Naive thymus-derived CD8-positive, alpha-beta T cell (primary cell): ENCODE results near the gene BUD23. TPM values are rescaled to one million over a fixed set of nuclear protein-coding genes. Genes with fewer than 3 reads are reported as not detected.
A peak's percentile ranks its signal among the peaks of the same experiment; 100 is the strongest.
"Not testable (repeated sequence)": the region's sequence is repeated elsewhere in the genome, so short reads cannot be mapped to it uniquely, and the experiment has no call there.

Source experiments
- ATAC-seq, 2 donors: fragments of 150-1000 bp; cut with Tn5 transposase in 1 of 2; sonication (Bioruptor Pico), chemical (Tn5 transposase) in 1 of 2; 1 replicate in 1 of 2; 2 replicates in 1 of 2; pipeline ENCODE4 v1.10.0; 2021; ENCODE audit warnings: mild to moderate bottlenecking in 2 of 2, moderate library complexity in 2 of 2
- POLR2A ChIA-PET: fragments of 350-600 bp; sonication (Branson Sonifier 250); formaldehyde crosslinking; loops from one replicate; lab custom pipeline; 2021; ENCODE audit warnings: antibody characterized with exemption; lab: Charles Lee
- DNase-seq, 10 donors: peaks; one replicate each; pipeline versions ENCODE4 v3.0.0 to v3.0.0-alpha.2; 2020 to 2022
- H3K27ac Mint-ChIP-seq, 10 donors: one replicate each; pipeline ENCODE4 v1.8.0; 2020 to 2022; ENCODE audit warnings: mild to moderate bottlenecking in 10 of 10, mixed read lengths in 10 of 10, moderate library complexity in 4 of 10, inconsistent platforms in 1 of 10
- H3K27me3 Mint-ChIP-seq, 5 donors: one replicate each; pipeline ENCODE4 v1.8.0; 2021 to 2022; ENCODE audit warnings: mixed read lengths in 5 of 5
- H3K36me3 Mint-ChIP-seq, 3 donors: one replicate each; pipeline ENCODE4 v1.8.0; 2020 to 2022; ENCODE audit warnings: mixed read lengths in 3 of 3, mild to moderate bottlenecking in 2 of 3, inconsistent platforms in 1 of 3
- H3K4me1 Mint-ChIP-seq, 4 donors: one replicate each; pipeline ENCODE4 v1.8.0; 2021 to 2022; ENCODE audit warnings: mixed read lengths in 4 of 4
- H3K4me3 Mint-ChIP-seq, 10 donors: one replicate each; pipeline ENCODE4 v1.8.0; 2020 to 2022; ENCODE audit warnings: mild to moderate bottlenecking in 10 of 10, mixed read lengths in 10 of 10, moderate library complexity in 6 of 10, inconsistent platforms in 1 of 10
- H3K9me3 Mint-ChIP-seq, 9 donors: one replicate each; pipeline ENCODE4 v1.8.0; 2020 to 2022; ENCODE audit warnings: mixed read lengths in 9 of 9, mild to moderate bottlenecking in 3 of 9, inconsistent platforms in 1 of 9, moderate library complexity in 1 of 9
- polyA plus RNA-seq, 3 donors: library from polyadenylated mRNA; unstranded; fragments of 300-500 nt; fragmentation: Illumina TruSeq; gene quantifications; one replicate each; pipeline ENCODE4 v1.2.3, GENCODE V29; 2021
- total RNA-seq, 8 experiments: library from RNA in 2 of 8; stranded (reverse) in 2 of 8; gene quantifications; one replicate each; pipeline ENCODE4 v1.2.3 and lab custom pipeline; 2021 to 2026

The BUD23 gene
- total and polyA plus RNA-seq, 5 experiments from 2014 or later: 67.2 to 139 (median 123) TPM

DNA sequence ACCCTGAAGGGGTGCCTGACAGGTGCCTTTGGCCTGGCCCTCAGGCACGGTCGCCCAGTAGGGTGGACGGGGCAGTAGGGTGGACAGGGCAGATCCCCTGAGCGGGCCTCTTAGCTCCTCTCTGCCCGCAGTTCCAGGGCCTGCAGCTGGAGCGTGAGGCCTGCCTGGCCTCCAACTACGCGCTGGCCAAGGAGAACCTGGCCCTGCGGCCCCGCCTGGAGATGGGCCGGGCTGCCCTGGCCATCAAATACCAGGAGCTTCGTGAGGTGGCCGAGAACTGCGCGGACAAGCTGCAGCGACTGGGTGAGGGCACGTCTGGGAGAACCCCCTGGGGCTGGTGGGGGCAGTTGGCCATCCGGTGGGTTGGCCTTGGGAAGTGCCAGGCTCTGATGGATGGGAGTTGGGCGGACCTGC lies 14.1 kb upstream of the BUD23 start:
- Mint-ChIP-seq H3K4me3 (no peak overlapping the region), H3K27me3 (peaks cover 3 to 19% (median 10%) of the 10 kb centered on the region in 5 donors), H3K27ac (no peak overlapping the region), H3K36me3 (no peaks in the 10 kb centered on the region), H3K4me1 (peaks cover 2 to 13% (median 10%) of the 10 kb centered on the region in 4 donors), H3K9me3 (no peaks in the 10 kb centered on the region)
- POLR2A ChIA-PET: interaction anchor here (1.0 kb wide), 1 partner anchor 147 kb away, joined by 3 read pairs; the partner anchor contains the start of gene BAZ1B
- ATAC-seq (no peak), DNase-seq (no peak)

DNA sequence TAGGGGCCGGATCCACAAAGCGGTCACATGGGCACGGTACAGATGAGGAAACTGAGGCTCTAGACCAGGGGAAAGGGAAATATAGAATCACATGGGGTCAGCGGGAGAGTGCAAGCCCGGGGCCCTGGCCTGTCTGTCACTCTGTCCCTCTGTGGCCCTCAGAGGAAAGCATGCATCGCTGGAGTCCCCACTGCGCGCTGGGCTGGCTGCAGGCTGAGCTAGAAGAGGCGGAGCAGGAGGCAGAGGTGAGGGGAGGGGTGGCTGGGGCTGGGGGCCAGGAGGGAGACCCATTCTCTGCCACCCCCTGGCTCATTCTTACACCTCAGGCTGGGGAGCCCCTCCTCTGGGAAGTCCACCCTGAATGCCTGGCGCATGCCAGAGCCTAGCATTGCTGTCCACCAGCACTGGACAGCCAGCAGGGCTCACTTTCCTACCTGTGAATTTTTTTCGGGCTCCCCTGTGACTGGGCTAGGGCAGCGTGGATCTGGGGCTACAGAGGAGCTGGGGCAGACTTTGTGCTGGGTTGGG lies 13.5 kb upstream of the BUD23 start:
- POLR2A ChIA-PET: interaction anchor here (0.7 to 1.0 kb wide), 2 partner anchors 148 to 1796 kb away, joined by 3 to 4 read pairs; partner anchors contain the start of gene BAZ1B
- ATAC-seq (no peak), DNase-seq (no peak)
- peaks cover 2 to 13% (median 8%) of the 10 kb centered on the region in 5 donors for H3K27me3 Mint-ChIP-seq
- no peaks in the 10 kb centered on the region for H3K36me3 Mint-ChIP-seq
- H3K4me3 Mint-ChIP-seq: peak overlapping the region in 1 of 10 donors; percentile 36
- peaks cover 2 to 13% (median 10%) of the 10 kb centered on the region in 4 donors for H3K4me1 Mint-ChIP-seq
- no peaks in the 10 kb centered on the region for H3K9me3 Mint-ChIP-seq
- H3K27ac Mint-ChIP-seq: no peak overlapping the region

DNA sequence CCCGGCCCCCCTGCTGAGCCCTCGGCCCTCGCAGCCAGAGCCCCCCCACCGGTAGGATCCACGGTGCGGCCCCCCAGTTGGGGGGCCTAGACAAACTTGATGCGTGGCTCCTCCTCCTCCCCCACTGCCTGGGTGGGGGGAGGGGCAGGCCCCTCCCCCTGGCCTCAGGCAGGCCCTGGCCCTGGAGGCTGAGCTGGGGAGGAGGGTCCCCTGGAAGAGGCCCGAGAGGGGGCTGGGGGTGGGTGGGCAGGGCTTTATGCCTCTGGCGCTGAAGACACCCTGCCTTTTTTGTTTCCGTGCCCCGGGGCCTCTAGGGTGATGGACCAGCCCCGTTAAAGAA lies 12.1 kb upstream of the BUD23 start:
- no peak for ATAC-seq
- DNase-seq: no peak
- Mint-ChIP-seq H3K36me3 (no peaks in the 10 kb centered on the region), H3K27ac (no peak overlapping the region), H3K9me3 (no peaks in the 10 kb centered on the region), H3K4me1 (peaks cover 2 to 11% (median 8%) of the 10 kb centered on the region in 4 donors), H3K4me3 (no peak overlapping the region), H3K27me3 (peaks cover 0 to 2% (median 0%) of the 10 kb centered on the region in 5 donors)
- POLR2A ChIA-PET: no interaction called here

DNA sequence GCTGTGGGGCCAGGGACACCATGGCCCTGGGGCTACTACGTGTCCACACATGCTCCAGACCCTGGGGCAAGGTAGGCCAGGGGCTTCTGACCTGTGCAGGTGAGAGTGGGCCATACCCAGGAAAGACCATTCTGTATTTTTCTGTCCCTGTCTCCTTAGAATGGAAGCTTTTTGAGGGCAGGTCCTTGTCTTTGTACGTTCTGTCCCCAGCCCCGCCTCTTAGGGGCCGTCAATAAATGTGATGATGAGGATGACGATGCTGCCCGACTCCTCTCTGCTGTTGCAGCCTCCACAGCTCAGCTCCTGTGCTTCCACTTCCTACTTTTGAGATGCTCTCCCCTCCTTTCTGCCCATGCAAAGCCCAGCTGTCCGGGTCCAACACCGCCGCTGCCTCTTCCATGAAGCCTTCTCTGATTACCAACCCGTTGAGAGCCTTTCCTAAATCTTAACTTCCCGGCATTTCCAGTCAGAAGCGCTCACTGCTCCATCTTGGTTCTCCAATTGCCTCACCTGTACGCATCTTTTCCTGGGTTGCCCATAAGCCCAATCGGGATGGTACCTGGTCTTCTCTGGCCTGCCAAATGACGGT lies 11.4 kb upstream of the BUD23 start:
- POLR2A ChIA-PET: no interaction called here
- DNase-seq: no peak

DNA sequence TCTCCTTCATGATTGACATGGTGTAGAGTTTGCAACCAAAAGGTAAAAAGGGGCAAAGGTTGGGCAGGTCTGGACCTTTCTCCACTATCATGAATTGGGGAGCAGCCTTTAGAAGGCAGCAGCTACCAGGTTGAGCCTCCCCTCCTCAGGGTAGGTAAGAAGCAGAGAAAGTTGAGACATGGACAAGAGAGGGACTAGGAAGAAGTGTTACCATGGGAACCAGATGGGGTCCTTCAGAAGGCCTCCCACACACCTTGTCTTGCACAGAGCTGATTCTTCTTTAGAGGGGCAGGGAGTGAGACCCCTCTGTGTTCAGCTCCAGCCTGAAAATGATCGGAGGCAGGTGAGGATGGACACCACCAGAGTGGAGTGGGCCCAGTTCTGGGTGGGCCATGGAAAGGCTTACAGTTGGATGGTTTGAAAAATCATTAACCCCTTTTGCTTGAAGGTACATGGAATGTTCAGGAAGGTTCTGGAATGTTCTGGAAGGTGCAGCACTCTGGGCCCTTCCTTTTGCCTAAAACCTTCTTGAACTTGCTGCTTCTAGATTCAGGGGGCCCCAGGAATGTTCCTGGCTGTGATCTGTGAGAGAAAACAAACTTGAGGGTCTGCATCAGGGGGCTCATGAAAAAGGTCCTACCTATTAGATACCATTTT lies 8.8 kb upstream of the BUD23 start:
- Mint-ChIP-seq H3K27me3 (peaks cover 0 to 2% (median 0%) of the 10 kb centered on the region in 5 donors), H3K36me3 (peaks cover 0 to 21% (median 16%) of the 10 kb centered on the region in 3 donors), H3K27ac (peak overlapping the region in 1 of 10 donors; percentile 5), H3K4me3 (no peak overlapping the region), H3K9me3 (no peaks in the 10 kb centered on the region), H3K4me1 (peaks cover 0 to 6% (median 1%) of the 10 kb centered on the region in 4 donors)
- ATAC-seq (no peak), DNase-seq (no peak)
- POLR2A ChIA-PET: interaction anchor here (0.6 to 0.7 kb wide), 2 partner anchors 167 to 847 kb away, joined by 3 to 4 read pairs; no protein-coding TSS in a partner anchor

More for the DNA sequence above, 11.4 kb upstream of the BUD23 start:
- H3K27me3 Mint-ChIP-seq: peaks cover 0 to 2% (median 0%) of the 10 kb centered on the region in 5 donors
- no peak for ATAC-seq
- peaks cover 2 to 11% (median 8%) of the 10 kb centered on the region in 4 donors for H3K4me1 Mint-ChIP-seq
- H3K4me3 Mint-ChIP-seq: peak overlapping the region in 1 of 10 donors; percentile 51
- H3K36me3 Mint-ChIP-seq: no peaks in the 10 kb centered on the region
- no peaks in the 10 kb centered on the region for H3K9me3 Mint-ChIP-seq
- H3K27ac Mint-ChIP-seq: peak overlapping the region in 2 of 10 donors; percentile 47 to 63

DNA sequence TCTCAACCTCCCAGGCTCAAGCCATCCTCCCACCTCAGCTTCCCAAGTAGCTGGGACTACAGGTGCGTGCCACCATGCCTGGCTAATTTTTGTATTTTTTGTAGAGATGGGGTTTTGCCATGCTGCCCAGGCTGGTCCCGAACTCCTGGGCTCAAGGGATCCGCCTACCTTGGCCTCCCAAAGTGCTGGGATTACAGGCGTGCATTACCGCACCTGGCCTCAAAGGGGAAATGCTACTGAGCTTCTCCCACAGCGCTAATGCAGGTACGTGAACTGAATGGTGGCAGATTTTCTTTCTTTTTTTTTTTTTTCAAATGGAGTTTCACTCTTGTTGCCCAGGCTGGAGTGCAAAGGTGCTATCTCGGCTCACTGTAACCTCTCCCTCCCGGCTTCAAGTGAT lies 7.3 kb upstream of the BUD23 start:
- H3K9me3 Mint-ChIP-seq, H3K4me3 Mint-ChIP-seq, H3K27me3 Mint-ChIP-seq, DNase-seq, H3K27ac Mint-ChIP-seq, ATAC-seq: not testable (repeated sequence)
- peaks cover 0 to 28% (median 16%) of the 10 kb centered on the region in 3 donors for H3K36me3 Mint-ChIP-seq
- peaks cover 3 to 19% (median 9%) of the 10 kb centered on the region in 4 donors for H3K4me1 Mint-ChIP-seq
- POLR2A ChIA-PET: interaction anchor here (1.2 kb wide), 1 partner anchor 25 kb away, joined by 4 read pairs; no protein-coding TSS in a partner anchor

DNA sequence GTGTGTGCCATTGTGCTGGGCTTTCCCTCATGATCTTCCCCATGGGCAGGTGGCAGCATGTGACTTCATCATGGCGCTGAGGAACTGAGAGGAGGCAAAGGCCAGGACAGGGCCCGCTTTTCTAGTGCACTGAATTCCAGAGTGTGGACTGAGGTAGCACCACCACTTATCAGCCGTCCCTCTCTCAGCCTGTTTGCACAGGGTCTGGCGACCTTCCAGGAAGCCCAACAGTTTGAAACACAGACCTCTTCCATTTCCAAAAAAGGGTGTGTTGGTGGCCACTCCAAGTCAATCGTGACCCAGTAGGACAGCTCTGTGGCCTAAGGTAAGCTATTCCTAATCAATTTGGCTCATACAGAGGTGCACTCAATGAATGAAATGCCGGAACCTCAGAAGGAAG lies 4.5 kb upstream of the BUD23 start:
- no peak overlapping the region for H3K4me3 Mint-ChIP-seq

DNA sequence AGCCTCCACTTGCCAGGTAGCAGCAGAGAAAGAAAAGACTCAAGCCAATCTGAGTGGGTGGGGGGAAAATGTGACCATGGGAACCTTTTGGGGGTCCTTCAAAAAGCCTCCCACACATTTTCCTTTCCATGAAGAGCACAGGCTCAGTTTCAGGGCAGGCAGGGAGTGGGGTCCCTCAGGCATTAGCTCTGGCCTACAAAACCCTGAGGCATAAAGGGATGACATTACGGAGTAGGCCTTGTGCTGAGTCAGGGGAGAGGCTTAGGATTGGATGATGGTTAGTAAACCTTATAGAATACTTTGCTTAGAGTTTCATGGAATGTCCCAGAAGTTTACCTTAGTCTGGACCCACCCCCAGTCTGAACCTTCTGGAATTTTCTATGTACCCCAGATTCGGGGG lies 3.7 kb upstream of the BUD23 start:
- Mint-ChIP-seq H3K4me1 (peaks cover 17 to 43% (median 34%) of the 10 kb centered on the region in 4 donors), H3K27ac (no peak overlapping the region), H3K36me3 (peaks cover 0 to 34% (median 16%) of the 10 kb centered on the region in 3 donors), H3K27me3 (no peaks in the 10 kb centered on the region), H3K4me3 (peak overlapping the region in 1 of 10 donors; percentile 24), H3K9me3 (no peaks in the 10 kb centered on the region)
- DNase-seq (no peak), ATAC-seq (no peak)
- POLR2A ChIA-PET: interaction anchor here (0.7 kb wide), 1 partner anchor 10 kb away, joined by 3 read pairs; no protein-coding TSS in a partner anchor

More for the DNA sequence above, 4.5 kb upstream of the BUD23 start:
- H3K9me3 Mint-ChIP-seq: no peaks in the 10 kb centered on the region
- peaks cover 15 to 40% (median 31%) of the 10 kb centered on the region in 4 donors for H3K4me1 Mint-ChIP-seq
- no peak for ATAC-seq
- DNase-seq: no peak
- H3K36me3 Mint-ChIP-seq: peaks cover 0 to 34% (median 16%) of the 10 kb centered on the region in 3 donors
- POLR2A ChIA-PET: no interaction called here
- no peaks in the 10 kb centered on the region for H3K27me3 Mint-ChIP-seq
- no peak overlapping the region for H3K27ac Mint-ChIP-seq

DNA sequence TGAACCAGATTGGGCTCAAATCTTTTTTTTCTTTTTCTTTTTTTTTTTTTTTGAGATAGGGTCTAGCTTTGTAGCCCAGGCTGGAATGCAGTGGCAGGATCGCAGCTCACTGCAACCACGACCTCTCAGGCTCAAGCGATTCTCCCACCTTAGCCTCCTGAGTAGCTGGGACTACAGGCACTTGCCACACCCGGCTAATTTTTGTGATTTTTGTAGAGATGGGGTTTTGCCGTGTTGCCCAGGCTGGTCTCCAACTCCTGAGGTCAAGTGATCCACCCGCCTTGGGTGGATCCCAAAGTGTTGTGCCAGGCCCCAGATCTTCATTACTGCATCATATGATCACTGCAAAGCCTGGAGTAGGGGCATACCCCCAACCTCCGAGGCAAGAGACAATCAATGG lies 2.9 kb upstream of the BUD23 start:
- Mint-ChIP-seq H3K9me3 (no peaks in the 10 kb centered on the region), H3K27ac (peak overlapping the region in 2 of 10 donors; percentile 10 to 37), H3K36me3 (peaks cover 0 to 34% (median 16%) of the 10 kb centered on the region in 3 donors), H3K4me3 (peak overlapping the region in 7 of 10 donors; percentile 11 to 98 (median 94)), H3K4me1 (peaks cover 17 to 48% (median 37%) of the 10 kb centered on the region in 4 donors), H3K27me3 (no peaks in the 10 kb centered on the region)
- no peak for ATAC-seq
- POLR2A ChIA-PET: interaction anchor here (0.6 to 0.7 kb wide), 2 partner anchors 9 to 22 kb away, joined by 3 to 4 read pairs; no protein-coding TSS in a partner anchor
- no peak for DNase-seq

DNA sequence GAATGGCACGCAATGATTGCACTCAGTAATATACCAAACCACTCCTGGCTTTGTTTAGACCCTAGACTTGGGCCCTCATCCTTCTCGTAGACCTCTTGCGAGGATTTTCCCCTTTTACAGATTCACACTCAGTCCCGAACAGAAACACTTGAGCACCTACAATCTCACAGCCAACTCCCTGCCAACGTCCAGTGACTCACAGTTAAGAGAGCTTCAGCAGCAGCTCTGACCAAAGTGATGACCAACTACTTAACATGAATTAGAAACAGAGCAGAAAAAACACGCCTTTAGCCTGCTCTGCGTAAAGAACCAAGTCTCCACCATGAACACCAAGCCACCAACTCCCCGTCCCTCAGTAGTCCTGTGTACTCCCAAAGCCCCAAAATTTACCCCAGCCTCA lies 2.4 kb upstream of the BUD23 start:
- Mint-ChIP-seq H3K36me3 (peaks cover 0 to 35% (median 16%) of the 10 kb centered on the region in 3 donors), H3K27ac (peak overlapping the region in 5 of 10 donors; percentile 10 to 99 (median 54)), H3K27me3 (no peaks in the 10 kb centered on the region), H3K4me1 (peaks cover 17 to 50% (median 37%) of the 10 kb centered on the region in 4 donors), H3K4me3 (peak overlapping the region; percentile 63 to 99 (median 96)), H3K9me3 (no peaks in the 10 kb centered on the region)
- POLR2A ChIA-PET: interaction anchor here (0.6 kb wide), 1 partner anchor 23 kb away, joined by 4 read pairs; no protein-coding TSS in a partner anchor
- ATAC-seq (no peak), DNase-seq (no peak)

DNA sequence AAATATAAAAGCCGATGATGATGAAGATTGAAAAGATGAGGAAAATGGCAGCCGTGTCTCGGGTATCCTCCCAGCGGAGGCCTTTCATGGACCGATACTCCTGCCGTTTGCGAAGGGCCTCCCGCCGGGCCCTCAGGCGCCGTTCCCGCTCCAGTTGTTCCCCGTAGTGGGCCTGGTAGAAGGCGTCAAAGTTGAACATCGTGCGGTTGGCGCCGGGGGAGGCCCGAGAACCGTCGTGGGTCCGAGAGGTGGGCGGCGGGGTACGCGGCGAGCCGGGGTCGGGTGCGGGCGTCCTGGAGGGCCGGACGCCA lies 697 bp upstream of the BUD23 start:
- POLR2A ChIA-PET: no interaction called here
- peak overlapping the region; percentile 63 to 99 (median 96) for H3K27ac Mint-ChIP-seq
- peak overlapping the region; percentile 94 to 99 (median 97) for H3K4me3 Mint-ChIP-seq
- no peaks in the 10 kb centered on the region for H3K9me3 Mint-ChIP-seq
- peaks cover 0 to 46% (median 14%) of the 10 kb centered on the region in 3 donors for H3K36me3 Mint-ChIP-seq
- ATAC-seq: no peak
- H3K27me3 Mint-ChIP-seq: no peaks in the 10 kb centered on the region
- peaks cover 17 to 56% (median 40%) of the 10 kb centered on the region in 4 donors for H3K4me1 Mint-ChIP-seq
- no peak for DNase-seq
